Tibial nerve (tissue), 4 donors: ENCODE data around the gene EPB41L4B. TPM values are rescaled to one million over a fixed set of nuclear protein-coding genes. Genes with fewer than 3 reads are reported as not detected.

Source experiments
- DNase-seq, 2 donors: peaks; one replicate each; pipeline ENCODE4 v3.0.0-alpha.2; 2019; ENCODE audit warnings: low spot score in 2 of 2
- H3K27ac ChIP-seq, 4 donors: fragments of 200-600 bp; sonication (generic) in 3 of 4; one replicate each; pipeline ENCODE4 v1.5.1; 2017 to 2019; ENCODE audit warnings: mild to moderate bottlenecking in 1 of 4
- H3K27me3 ChIP-seq, 2 donors: fragments of 200-600 bp; sonication (generic) in 1 of 2; one replicate each; pipeline versions ENCODE4 v1.5.1 to v1.6.0; 2017 to 2019
- H3K36me3 ChIP-seq, 3 donors: fragments of 200-600 bp; sonication (generic); one replicate each; pipeline ENCODE4 v1.5.1; 2018 to 2019
- H3K4me1 ChIP-seq, 4 donors: fragments of 200-600 bp; sonication (generic) in 3 of 4; one replicate each; pipeline ENCODE4 v1.5.1; 2017 to 2019
- H3K4me3 ChIP-seq, 4 donors: fragments of 200-600 bp; sonication (generic) in 3 of 4; one replicate each; pipeline ENCODE4 v1.5.1; 2017 to 2019; ENCODE audit warnings: mild to moderate bottlenecking in 1 of 4, moderate library complexity in 1 of 4
- H3K9me3 ChIP-seq, 4 donors: fragments of 200-600 bp; sonication (generic) in 3 of 4; one replicate each; pipeline ENCODE4 v1.5.1; 2017 to 2019
- EP300 ChIP-seq, 2 donors: sonication (generic); formaldehyde crosslinking; IDR thresholded peaks; one replicate each; pipeline ENCODE4 v1.6.1; 2017; ENCODE audit warnings: antibody characterized with exemption in 2 of 2, mild to moderate bottlenecking in 1 of 2
- POLR2A ChIP-seq, 2 donors: fragments of 450-650 bp; IDR thresholded peaks; one replicate each; pipeline ENCODE4 v1.6.1; 2017; ENCODE audit warnings: antibody characterized with exemption in 2 of 2, mild to moderate bottlenecking in 2 of 2, moderate library complexity in 2 of 2
- WGBS, 2 donors: methylation state at CpG; one replicate each; pipeline ENCODE4 v1.1.5; 2018; 5-methylcytosine and 5-hydroxymethylcytosine counted together
- total RNA-seq, 4 donors: library from RNA; depleted of rRNA; stranded (reverse); fragments of >200 nt; gene quantifications; one replicate each; pipeline ENCODE4 v1.1.0, GENCODE V29; 2016
- TF ChIP-seq, protein P1 (sequence below), 5 experiments: fragments of 200-600 bp in 3 of 5; fragments of 450-650 bp in 2 of 5; sonication (generic) in 3 of 5; IDR thresholded peaks; one replicate each; pipeline ENCODE4 v1.5.1; 2016 to 2019; ENCODE audit warnings: antibody characterized with exemption in 5 of 5, mild to moderate bottlenecking in 3 of 5, moderate library complexity in 2 of 5

EPB41L4B gene
- total RNA-seq, 4 donors from 2014 or later = 14.7 to 28.0 (median 19.1) TPM

DNA sequence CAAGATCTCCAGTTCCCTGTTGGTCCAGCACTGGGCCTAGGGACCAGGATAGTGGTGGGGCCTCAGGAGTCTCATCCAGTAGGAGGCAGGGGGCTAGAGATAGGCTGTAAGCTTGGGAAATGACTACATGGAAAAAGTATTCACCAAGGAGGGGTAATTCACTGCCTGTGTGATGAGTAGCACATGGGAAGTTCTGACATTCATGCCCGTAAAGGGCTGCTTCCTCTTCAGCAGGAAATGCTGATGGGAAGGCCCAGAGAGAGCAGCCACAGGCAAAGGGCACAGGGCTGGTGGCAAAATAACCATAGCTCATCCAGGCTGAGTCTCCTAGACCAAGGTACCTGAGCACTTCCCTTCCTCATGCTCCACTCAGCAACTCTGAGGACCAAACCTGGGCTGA, 130.7 kb downstream of the EPB41L4B start:
- no peak for DNase-seq
- Histone ChIP-seq H3K27ac (no peak overlapping the region), H3K36me3 (peaks cover 0 to 37% (median 0%) of the 10 kb centered on the region in 3 donors), H3K4me3 (no peak overlapping the region), H3K9me3 (no peaks in the 10 kb centered on the region), H3K4me1 (no peaks in the 10 kb centered on the region), H3K27me3 (no peaks in the 10 kb centered on the region)
- 87 to 89% methylated on average over 1 of the region's 1 CpG for WGBS, 2 donors
- TF ChIP-seq EP300 (IDR thresholded peaks at IDR 0.05) (no peak), POLR2A (IDR thresholded peaks at IDR 0.05) (no peak)
- TF ChIP-seq, protein P1, sequence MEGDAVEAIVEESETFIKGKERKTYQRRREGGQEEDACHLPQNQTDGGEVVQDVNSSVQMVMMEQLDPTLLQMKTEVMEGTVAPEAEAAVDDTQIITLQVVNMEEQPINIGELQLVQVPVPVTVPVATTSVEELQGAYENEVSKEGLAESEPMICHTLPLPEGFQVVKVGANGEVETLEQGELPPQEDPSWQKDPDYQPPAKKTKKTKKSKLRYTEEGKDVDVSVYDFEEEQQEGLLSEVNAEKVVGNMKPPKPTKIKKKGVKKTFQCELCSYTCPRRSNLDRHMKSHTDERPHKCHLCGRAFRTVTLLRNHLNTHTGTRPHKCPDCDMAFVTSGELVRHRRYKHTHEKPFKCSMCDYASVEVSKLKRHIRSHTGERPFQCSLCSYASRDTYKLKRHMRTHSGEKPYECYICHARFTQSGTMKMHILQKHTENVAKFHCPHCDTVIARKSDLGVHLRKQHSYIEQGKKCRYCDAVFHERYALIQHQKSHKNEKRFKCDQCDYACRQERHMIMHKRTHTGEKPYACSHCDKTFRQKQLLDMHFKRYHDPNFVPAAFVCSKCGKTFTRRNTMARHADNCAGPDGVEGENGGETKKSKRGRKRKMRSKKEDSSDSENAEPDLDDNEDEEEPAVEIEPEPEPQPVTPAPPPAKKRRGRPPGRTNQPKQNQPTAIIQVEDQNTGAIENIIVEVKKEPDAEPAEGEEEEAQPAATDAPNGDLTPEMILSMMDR (IDR thresholded peaks at IDR 0.05) = no peak

DNA sequence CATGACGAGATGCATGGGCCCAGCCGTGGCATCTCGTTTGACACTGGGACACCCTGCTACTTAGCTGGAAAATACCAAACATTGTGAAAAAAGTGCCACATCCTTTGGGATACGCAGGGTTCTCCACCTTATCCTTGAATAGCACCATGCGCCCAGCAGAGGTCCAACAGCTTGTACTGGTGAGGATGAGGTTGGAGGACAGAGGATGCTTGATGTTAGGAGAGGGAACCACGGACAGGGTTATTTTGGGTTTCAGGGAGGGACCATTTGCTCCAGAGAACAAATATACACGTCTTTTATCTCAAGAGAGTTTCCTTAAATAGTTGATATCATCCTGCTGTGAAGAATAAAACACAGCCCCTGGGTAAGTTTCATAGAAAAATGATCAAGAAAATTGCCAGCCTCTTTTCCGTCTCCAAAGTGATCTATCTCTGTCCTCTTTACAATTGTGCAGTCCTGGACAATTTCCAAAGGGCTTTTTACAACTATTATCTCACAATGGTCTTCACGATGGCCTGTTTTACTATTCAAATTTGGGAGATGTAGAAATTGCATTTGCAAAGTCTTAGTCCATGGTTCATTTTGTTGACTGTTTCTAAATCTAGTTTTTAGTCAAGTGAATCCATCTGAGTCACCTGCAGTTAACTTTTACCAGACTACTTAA, 133.9 kb downstream of the EPB41L4B start:
- TF ChIP-seq, protein P1 (IDR thresholded peaks at IDR 0.05) = no peak
- TF ChIP-seq EP300 (IDR thresholded peaks at IDR 0.05) (no peak), POLR2A (IDR thresholded peaks at IDR 0.05) (no peak)
- H3K9me3 ChIP-seq = no peaks in the 10 kb centered on the region
- WGBS, 2 donors = 63 to 66% methylated on average over 9 of the region's 9 CpGs
- DNase-seq = no peak
- no peak overlapping the region for H3K4me3 ChIP-seq
- H3K36me3 ChIP-seq = peaks cover 0 to 37% (median 0%) of the 10 kb centered on the region in 3 donors
- H3K4me1 ChIP-seq = no peaks in the 10 kb centered on the region
- H3K27me3 ChIP-seq = no peaks in the 10 kb centered on the region
- no peak overlapping the region for H3K27ac ChIP-seq

DNA sequence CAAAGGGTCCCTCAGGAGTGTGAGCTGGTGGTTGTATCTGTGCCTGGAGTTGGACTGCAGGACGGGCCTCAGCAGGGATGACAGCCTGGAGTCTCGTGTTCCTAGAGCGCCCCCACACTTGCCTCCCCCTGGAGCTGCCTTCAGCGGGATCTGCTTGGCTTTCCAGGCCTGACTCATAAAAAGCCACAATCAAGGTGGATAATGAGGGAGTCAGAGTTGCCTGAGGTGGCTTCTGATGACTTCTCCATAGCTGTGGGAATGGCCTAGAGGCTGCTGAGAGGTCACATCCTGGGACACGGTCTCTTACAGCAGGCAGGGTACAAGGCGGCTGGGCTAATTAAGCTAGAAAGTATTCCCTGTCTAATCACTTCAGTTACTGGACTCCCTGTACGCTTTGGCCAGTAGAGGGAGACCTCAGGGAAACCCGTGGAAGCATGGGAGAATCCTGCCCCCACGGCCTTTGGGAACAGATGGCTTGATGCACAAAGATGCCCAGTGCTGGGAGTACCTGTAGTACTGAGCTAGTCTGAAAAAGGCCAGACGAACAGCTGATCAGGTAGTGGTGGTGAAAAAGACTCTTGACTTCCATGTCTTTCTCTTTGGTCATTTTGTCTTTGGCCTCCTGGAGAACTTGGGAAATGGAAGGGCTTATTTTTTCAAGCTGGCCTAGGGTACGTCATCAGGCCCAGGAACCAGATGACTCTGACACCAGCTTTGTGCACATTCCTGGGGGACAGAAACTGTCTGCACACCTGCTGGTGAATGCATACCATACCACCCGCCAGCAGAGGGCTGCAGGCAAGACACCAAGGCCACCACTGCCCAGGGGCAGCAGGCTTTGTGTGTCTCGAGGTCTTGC, 137.7 kb downstream of the EPB41L4B start:
- H3K36me3 ChIP-seq = peaks cover 0 to 10% (median 0%) of the 10 kb centered on the region in 3 donors
- no peak overlapping the region for H3K27ac ChIP-seq
- no peak for DNase-seq
- WGBS, 2 donors = 63 to 66% methylated on average over 12 to 13 of the region's 13 CpGs
- H3K4me1 ChIP-seq = no peaks in the 10 kb centered on the region
- H3K9me3 ChIP-seq = no peaks in the 10 kb centered on the region
- no peaks in the 10 kb centered on the region for H3K27me3 ChIP-seq
- H3K4me3 ChIP-seq = no peak overlapping the region
- TF ChIP-seq, protein P1 (IDR thresholded peaks at IDR 0.05) = peak in 4 of 5 experiments; percentile 15 to 26 (median 22)
- TF ChIP-seq EP300 (IDR thresholded peaks at IDR 0.05) = no peak

DNA sequence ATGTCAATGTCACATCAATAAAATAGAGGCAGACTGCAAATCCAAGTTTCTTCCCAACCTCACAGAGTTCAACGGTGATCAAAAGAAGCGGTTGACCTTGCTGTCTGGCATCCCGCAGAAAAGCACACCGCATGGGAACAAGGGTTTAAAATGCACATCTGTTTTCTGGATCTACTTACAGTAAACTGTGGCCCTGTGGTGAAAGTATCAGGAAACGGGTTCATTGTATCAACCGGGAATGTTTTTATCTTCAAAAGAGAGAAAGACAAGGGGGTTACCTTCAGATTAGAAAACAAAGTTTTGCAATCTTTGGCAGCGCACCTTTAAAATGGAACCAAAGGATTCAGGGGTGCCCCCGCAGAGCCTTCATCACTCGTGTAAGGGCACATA, 138.3 kb downstream of the EPB41L4B start:
- no peak overlapping the region for H3K4me3 ChIP-seq
- peaks cover 0 to 10% (median 0%) of the 10 kb centered on the region in 3 donors for H3K36me3 ChIP-seq
- no peaks in the 10 kb centered on the region for H3K4me1 ChIP-seq
- WGBS, 2 donors = 65 to 68% methylated on average over 9 of the region's 9 CpGs
- no peak for TF ChIP-seq EP300 (IDR thresholded peaks at IDR 0.05)
- TF ChIP-seq, protein P1 (IDR thresholded peaks at IDR 0.05) = no peak
- TF ChIP-seq POLR2A (IDR thresholded peaks at IDR 0.05) = no peak
- no peaks in the 10 kb centered on the region for H3K9me3 ChIP-seq
- no peaks in the 10 kb centered on the region for H3K27me3 ChIP-seq
- no peak overlapping the region for H3K27ac ChIP-seq
- DNase-seq = no peak

DNA sequence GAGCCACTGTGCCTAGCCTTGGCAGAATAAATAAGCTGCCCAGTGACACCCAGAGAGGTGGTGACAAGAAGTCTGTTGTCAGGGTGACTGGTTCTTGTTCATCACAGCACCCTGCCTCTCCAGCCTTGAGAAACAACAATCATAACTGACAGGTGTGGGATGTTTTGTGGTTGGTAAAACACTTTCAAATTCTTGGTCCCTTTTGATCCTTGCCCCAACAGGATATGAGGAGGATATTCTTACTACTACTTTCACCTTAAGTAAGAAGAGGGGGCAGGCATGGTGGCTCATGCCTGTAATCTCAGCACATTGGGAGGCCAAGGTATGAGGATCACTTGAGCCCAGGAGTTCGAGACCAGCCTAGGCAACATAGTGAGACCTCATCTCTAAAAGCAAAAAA, 139.6 kb downstream of the EPB41L4B start:
- Histone ChIP-seq H3K36me3 (peaks cover 0 to 13% (median 0%) of the 10 kb centered on the region in 3 donors), H3K4me3 (no peak overlapping the region), H3K4me1 (no peaks in the 10 kb centered on the region), H3K27ac (no peak overlapping the region), H3K9me3 (no peaks in the 10 kb centered on the region), H3K27me3 (no peaks in the 10 kb centered on the region)
- TF ChIP-seq EP300 (IDR thresholded peaks at IDR 0.05) (no peak), POLR2A (IDR thresholded peaks at IDR 0.05) (no peak)
- TF ChIP-seq, protein P1 (IDR thresholded peaks at IDR 0.05) = no peak
- 96 to 100% methylated on average over 1 of the region's 1 CpG for WGBS, 2 donors
- no peak for DNase-seq
